Measurements from ENCODE around the gene PLP2. TPM values are rescaled to one million over a fixed set of nuclear protein-coding genes. Genes with fewer than 3 reads are reported as not detected.

PLP2 gene
- total and polyA plus RNA-seq, 2 donors from 2014 or later = 58.6 to 139 TPM

DNA sequence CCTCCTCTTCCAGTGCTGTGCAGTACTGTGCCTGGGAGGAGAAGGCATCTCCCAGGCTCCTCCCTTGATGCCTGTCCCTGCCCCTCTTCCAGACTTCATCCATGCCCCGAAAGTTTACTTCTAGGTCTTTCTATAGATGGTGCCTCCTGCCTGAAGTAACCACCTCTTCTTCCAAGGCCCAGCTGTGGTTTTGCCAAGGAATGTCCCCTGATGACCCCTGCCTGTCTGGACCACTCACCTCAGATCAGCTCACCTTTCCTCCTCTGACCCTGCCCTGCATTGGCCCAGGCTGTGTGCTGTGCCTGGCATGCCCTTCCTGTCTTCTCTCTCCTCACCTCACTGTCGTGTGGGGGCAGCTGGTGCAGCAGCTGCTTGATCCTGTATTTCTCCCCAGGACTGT, 7.7 kb downstream of the PLP2 start:
- Histone ChIP-seq H3K4me3 (ENCODE audit: low read length in 3 of 3) (no peak overlapping the region), H3K36me3 (ENCODE audit: control insufficient read depth in 2 of 3, insufficient read depth in 3 of 3, low read length in 3 of 3) (no peaks in the 10 kb centered on the region), H3K9me3 (ENCODE audit: control insufficient read depth in 2 of 3, insufficient read depth in 1 of 3, low read length in 3 of 3) (no peaks in the 10 kb centered on the region), H3K4me1 (ENCODE audit: control insufficient read depth in 2 of 3, insufficient read depth in 2 of 3, low read depth in 1 of 3, low read length in 3 of 3) (no peaks in the 10 kb centered on the region), H3K27ac (ENCODE audit: low read depth in 2 of 2, low read length in 2 of 2) (no peak overlapping the region), H3K27me3 (ENCODE audit: control insufficient read depth, insufficient read depth, low read length) (no peaks in the 10 kb centered on the region), H3K9ac (ENCODE audit: low read length in 3 of 3) (no peak overlapping the region)
- intact Hi-C loops (cut with DNase I) = no loop called here
- DNase-seq (no peak), FAIRE-seq (no peak)
- TF ChIP-seq, protein P1, sequence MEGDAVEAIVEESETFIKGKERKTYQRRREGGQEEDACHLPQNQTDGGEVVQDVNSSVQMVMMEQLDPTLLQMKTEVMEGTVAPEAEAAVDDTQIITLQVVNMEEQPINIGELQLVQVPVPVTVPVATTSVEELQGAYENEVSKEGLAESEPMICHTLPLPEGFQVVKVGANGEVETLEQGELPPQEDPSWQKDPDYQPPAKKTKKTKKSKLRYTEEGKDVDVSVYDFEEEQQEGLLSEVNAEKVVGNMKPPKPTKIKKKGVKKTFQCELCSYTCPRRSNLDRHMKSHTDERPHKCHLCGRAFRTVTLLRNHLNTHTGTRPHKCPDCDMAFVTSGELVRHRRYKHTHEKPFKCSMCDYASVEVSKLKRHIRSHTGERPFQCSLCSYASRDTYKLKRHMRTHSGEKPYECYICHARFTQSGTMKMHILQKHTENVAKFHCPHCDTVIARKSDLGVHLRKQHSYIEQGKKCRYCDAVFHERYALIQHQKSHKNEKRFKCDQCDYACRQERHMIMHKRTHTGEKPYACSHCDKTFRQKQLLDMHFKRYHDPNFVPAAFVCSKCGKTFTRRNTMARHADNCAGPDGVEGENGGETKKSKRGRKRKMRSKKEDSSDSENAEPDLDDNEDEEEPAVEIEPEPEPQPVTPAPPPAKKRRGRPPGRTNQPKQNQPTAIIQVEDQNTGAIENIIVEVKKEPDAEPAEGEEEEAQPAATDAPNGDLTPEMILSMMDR (IDR thresholded peaks at IDR 0.05; ENCODE audit: borderline replicate concordance, extremely low read depth, insufficient read depth) = no peak

DNA sequence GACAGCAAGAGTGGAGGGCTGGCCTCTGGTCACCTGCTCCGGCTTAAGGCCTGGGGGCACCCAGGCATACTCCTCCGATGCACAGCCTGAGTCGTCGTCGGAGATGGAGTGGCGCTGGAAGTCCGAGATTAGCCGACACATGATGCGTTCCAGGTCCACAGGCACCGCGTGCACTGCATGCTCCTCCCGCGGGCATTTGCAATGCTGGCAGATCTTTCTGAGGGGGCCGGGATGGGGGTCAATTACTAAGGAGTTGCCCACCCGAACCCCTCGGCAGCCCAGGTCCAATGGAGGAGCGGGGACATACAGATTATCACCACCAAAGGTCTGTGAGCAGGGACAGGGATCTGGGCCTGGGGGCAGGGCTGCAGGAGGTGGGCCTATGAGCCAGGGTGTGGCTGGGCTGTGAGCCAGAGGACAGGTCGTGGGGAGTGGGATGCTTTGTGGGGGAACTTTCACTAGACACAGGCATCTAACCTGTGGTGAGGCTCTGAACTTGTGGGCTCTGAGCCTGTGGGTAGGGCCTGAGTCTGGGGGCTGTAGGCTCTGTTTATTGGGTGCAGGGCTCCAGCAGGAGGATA, 12.1 kb downstream of the PLP2 start:
- intact Hi-C loops (cut with DNase I) = no loop called here
- TF ChIP-seq, protein P1 (IDR thresholded peaks at IDR 0.05; ENCODE audit: borderline replicate concordance, extremely low read depth, insufficient read depth) = no peak
- Histone ChIP-seq H3K27ac (ENCODE audit: low read depth in 2 of 2, low read length in 2 of 2) (no peak overlapping the region), H3K27me3 (ENCODE audit: control insufficient read depth, insufficient read depth, low read length) (no peaks in the 10 kb centered on the region), H3K36me3 (ENCODE audit: control insufficient read depth in 2 of 3, insufficient read depth in 3 of 3, low read length in 3 of 3) (no peaks in the 10 kb centered on the region), H3K9me3 (ENCODE audit: control insufficient read depth in 2 of 3, insufficient read depth in 1 of 3, low read length in 3 of 3) (no peaks in the 10 kb centered on the region), H3K9ac (ENCODE audit: low read length in 3 of 3) (no peak overlapping the region), H3K4me3 (ENCODE audit: low read length in 3 of 3) (no peak overlapping the region), H3K4me1 (ENCODE audit: control insufficient read depth in 2 of 3, insufficient read depth in 2 of 3, low read depth in 1 of 3, low read length in 3 of 3) (peaks cover 0 to 5% (median 0%) of the 10 kb centered on the region in 3 donors)
- FAIRE-seq (no peak), DNase-seq (peak in 1 of 5 donors; percentile 15)

DNA sequence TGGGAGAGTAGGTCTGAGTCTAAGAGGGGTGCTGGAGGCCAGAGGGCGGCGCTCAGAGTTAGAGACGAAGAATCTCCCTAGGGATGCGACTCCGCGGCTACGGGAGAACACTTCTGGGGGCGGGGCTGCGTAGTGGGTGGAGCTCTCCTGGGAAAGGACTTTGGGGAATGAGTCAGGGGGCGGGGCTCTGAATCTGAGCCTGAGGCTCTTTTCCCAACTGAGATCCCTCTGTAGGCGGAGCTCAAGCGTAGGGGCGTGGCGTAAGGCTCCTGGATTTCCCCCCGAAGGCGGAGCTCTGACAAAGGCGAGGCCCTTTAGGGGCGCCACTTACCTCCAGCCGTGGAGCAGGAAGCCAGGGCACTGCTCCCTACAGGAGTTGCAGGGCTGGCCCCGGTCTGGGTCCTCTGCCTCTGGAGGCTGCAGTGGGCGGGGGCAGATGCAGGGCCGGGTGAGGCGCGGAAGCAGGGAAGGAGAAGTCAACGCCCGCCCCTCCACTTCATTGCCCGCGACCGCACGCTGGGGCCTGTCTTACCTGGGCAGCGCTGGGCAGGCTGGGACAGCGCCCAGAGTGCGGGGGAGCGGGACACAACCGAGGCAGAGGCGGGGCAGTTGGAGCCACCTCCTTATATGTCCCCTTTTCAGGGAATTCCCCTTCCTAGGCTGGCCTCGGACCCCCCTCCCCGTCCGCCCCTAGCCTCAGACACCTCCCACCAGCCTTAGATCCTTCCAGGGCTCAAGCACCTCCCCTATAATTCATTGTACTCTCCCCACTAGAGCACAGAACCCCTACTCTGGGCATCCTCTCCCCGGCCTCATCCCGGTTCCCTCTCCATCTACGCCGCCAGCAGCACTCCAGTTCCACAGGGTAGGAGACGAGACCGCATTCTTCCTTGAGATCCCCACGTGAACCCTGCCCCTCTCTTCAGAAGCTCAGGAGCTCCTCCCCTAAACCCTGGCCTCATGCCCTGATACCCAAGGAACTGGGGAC, 12.9 kb downstream of the PLP2 start:
- no peak overlapping the region for H3K9ac ChIP-seq (ENCODE audit: low read length in 3 of 3)

More for the DNA sequence above, 12.9 kb downstream of the PLP2 start:
- intact Hi-C loops (cut with DNase I) = no loop called here
- H3K4me3 ChIP-seq (ENCODE audit: low read length in 3 of 3) = peak overlapping the region in 1 of 3 donors; percentile 63
- DNase-seq (peak; percentile 91 to 97 (median 94)), FAIRE-seq (peak; percentile 23)
- TF ChIP-seq, protein P1 (IDR thresholded peaks at IDR 0.05; ENCODE audit: borderline replicate concordance, extremely low read depth, insufficient read depth) = no peak
- no peaks in the 10 kb centered on the region for H3K27me3 ChIP-seq (ENCODE audit: control insufficient read depth, insufficient read depth, low read length)
- H3K27ac ChIP-seq (ENCODE audit: low read depth in 2 of 2, low read length in 2 of 2) = peak overlapping the region in 1 of 2 donors; percentile 51
- H3K4me1 ChIP-seq (ENCODE audit: control insufficient read depth in 2 of 3, insufficient read depth in 2 of 3, low read depth in 1 of 3, low read length in 3 of 3) = peaks cover 0 to 5% (median 0%) of the 10 kb centered on the region in 3 donors
- no peaks in the 10 kb centered on the region for H3K9me3 ChIP-seq (ENCODE audit: control insufficient read depth in 2 of 3, insufficient read depth in 1 of 3, low read length in 3 of 3)
- no peaks in the 10 kb centered on the region for H3K36me3 ChIP-seq (ENCODE audit: control insufficient read depth in 2 of 3, insufficient read depth in 3 of 3, low read length in 3 of 3)

All from kidney (tissue), 14 donors.